Coronary artery (tissue), 2 donors: ENCODE data around the gene DLST.
A peak's percentile ranks its signal among the peaks of the same experiment; 100 is the strongest.

ENCODE experiments used
- DNase-seq: peaks from one replicate; pipeline ENCODE4 v3.0.0-alpha.2; 2017; ENCODE audit warnings: low spot score
- H3K27ac ChIP-seq, 2 donors: fragments of 200-600 bp; sonication (generic); one replicate each; pipeline ENCODE4 v1.5.1; 2016 to 2019
- H3K4me3 ChIP-seq: fragments of 200-600 bp; sonication (generic); 2 replicates; pipeline ENCODE4 v1.5.1; 2016; ENCODE audit warnings: mild to moderate bottlenecking, moderate library complexity
- TF ChIP-seq, protein P1 (sequence below): fragments of 200-600 bp; sonication (generic); IDR thresholded peaks from one replicate; pipeline ENCODE4 v1.5.1; 2019; ENCODE audit warnings: antibody characterized with exemption

DLST gene

DNA sequence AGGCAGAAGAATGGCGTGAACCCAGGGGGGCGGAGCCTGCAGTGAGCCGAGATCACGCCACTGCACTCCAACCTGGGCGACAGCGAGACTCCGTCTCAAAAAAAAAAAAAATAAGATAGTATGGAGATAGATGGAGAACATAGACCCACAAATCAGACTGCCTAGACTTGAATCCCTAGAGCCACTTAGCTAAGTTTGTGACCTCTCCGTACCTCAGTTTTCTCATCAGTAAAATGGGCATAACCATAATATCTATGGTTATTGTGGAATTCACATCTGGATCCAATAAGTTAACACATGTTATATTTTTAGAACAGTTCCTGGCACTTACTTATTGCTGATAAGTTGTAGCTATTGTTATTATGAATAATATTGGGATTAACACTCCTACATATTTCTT lies 13.0 kb upstream of the DLST start:
- no peak for DNase-seq
- TF ChIP-seq, protein P1, sequence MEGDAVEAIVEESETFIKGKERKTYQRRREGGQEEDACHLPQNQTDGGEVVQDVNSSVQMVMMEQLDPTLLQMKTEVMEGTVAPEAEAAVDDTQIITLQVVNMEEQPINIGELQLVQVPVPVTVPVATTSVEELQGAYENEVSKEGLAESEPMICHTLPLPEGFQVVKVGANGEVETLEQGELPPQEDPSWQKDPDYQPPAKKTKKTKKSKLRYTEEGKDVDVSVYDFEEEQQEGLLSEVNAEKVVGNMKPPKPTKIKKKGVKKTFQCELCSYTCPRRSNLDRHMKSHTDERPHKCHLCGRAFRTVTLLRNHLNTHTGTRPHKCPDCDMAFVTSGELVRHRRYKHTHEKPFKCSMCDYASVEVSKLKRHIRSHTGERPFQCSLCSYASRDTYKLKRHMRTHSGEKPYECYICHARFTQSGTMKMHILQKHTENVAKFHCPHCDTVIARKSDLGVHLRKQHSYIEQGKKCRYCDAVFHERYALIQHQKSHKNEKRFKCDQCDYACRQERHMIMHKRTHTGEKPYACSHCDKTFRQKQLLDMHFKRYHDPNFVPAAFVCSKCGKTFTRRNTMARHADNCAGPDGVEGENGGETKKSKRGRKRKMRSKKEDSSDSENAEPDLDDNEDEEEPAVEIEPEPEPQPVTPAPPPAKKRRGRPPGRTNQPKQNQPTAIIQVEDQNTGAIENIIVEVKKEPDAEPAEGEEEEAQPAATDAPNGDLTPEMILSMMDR: no peak
- no peak overlapping the region for H3K27ac ChIP-seq
- H3K4me3 ChIP-seq: no peak overlapping the region

DNA sequence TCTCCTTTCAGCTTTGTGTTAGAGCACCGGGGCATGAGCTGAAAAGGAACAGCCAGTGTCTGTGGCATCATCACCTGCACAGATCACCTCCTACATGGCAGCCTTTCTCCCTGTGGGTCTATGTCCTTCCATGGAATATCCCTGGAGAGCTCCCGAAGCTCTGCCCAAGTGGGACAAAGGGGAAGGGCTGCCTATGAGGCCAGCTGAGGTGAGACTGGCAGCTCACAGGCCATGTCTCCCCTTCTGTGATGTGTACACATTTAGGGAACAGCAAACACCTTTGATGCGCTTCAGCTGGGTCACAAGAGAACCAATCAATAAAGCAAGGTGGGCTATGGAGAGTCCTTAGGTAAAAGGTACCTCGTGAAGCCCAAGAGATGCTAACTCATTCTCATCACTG lies 9.9 kb upstream of the DLST start:
- DNase-seq: no peak

DNA sequence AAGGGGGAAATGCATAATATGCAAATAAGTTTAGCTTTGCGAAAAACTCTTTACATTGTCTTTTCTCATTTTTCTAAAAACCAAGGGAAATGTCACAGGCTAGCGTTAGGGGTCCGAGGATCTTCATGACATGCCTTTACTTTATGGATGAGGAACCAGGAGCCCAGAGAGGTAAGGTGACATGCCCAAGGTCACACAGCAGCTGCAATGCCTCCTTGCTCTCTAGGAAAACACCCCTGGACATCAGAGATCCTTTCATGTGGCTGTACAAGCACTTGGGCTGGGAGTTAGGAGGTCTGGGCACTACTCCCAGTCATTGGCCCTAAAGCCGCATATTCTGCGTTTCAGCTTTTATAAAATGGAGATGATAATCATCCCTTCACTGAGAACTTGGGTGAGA lies 6.5 kb upstream of the DLST start:
- TF ChIP-seq, protein P1: no peak
- DNase-seq: no peak
- no peak overlapping the region for H3K4me3 ChIP-seq
- H3K27ac ChIP-seq: no peak overlapping the region

More for the DNA sequence above, 9.9 kb upstream of the DLST start:
- TF ChIP-seq, protein P1: no peak
- no peak overlapping the region for H3K27ac ChIP-seq
- H3K4me3 ChIP-seq: no peak overlapping the region

DNA sequence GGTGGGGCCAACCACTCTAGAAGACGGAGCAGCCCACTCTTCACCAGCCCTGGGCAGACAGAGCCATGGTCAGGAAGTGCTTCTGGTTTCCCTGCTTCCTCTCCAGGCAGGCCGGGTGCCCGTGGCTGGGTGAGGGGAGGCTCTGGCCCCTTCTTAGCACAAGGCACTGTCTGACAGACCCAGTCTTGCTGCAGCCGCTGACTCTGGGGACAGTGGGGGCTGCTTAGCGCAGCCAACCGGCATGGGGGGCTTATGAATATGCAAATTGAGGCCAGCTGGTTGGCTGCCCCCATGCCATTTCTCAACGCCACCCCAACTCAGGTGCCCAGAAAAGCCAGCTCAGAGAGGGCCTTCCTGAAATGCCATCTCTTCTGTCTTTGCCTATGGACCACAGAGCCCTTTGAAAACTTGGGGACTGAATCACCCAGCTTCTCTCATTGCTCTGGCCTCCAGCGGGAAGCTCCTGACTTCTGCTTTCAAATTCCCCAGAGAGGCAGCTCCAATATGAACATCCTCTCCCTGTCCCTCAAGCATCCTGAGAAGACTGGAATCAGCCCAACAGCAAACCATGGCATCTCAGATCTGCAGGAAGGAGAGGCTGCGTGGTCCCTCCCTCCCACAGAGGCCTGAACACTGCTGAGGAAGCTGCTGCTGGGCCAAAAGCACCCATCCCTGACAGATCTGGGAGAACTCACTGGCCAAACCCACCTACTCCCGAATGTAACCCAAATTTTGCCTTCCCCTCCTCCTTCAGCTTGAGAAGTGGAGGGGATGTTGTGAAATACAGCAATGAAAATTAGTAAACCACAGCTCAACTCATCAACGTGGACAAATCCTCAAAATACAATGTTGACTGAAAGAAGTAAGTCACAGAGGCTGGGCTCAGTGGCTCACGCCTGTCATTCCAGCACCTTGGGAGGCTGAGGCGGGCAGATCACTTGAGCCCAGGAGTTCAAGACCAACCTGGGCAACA lies 5.5 kb upstream of the DLST start, which contains the start of gene PROX2:
PROX2 (minus strand) TSS at position 205 of the 973 bp plus-strand sequence. CDS start 12,311 bp downstream, outside the sequence.
- DNase-seq: no peak
- no peak within 1 kb of the TSS for H3K27ac ChIP-seq
- H3K4me3 ChIP-seq: no peak within 1 kb of the TSS
- TF ChIP-seq, protein P1: no peak

DNA sequence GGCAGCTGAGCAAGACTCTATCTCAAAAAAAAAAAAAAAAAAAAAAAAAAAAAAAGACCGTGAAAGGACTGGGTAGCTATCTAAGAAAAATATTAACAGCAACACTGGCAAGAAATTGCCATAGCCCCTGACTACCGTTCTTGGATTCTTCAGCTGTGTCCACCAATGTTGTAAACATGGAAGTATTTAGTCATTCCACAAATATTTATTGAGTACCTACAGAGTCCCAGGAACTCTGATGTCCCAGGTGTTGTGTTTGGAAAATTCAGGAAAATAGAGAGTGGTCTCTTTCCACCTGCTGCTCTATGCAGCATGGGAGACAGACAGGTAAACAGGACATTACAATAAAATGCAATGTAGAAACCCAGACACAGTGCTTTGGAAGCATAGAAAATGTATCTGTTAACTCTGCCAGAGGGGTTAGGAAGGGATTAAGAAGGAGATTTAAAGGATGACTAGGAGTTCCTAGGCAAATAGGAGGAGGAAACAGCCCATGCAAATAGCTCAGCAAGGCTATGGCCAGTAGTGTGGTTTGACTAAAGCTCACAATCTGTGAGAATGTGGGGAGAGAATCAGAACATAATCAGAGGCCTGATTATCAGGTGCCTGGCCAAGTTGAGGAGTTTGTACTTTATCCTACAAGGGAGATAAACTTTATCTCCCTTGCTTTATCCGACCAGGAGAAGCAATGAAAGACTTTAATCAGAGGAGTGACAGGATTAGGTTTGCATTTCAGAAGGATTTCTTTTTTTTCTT lies 2.1 kb upstream of the DLST start:
- H3K4me3 ChIP-seq: no peak overlapping the region
- TF ChIP-seq, protein P1: no peak
- H3K27ac ChIP-seq: no peak overlapping the region
- DNase-seq: no peak

DNA sequence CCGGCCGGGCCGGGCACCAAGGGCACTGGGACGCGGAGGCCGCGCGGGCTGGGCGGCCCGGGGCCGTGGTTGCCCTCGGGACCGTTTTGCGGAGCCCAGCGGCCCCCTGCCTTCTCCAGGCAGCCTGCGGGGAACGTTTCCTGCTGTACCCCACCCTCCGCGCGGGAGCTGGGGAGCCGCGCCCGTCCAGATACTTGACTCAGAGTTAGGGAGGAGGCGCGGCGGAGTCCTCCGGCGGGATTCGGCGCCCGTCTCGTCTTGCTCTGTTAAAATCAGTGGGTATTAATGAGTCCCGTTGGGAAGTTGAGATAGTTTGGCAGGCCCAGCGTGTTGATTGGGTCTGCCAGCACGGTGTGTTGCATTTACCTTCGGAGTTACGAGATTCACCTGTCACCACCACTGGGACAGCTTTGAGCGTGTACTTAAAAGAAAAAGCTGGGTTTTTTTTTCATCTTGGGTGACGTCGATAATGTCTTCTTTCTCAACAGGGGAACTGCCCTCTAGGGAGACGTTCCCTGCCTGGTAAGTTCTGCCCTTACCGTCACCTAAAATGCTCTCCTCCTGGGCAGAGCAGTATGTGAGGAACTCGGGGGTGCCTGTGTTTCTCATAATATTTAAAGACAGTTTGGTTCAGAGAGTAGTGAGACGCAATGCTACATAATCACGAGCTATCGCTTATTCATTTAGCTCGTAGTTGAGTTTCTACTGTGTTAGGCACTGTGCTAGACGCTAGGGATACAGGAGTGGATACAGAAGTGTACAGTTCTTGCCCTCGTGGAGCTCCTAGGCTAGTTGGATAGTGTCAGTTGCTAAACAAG lies 596 bp downstream of the DLST start:
- H3K27ac ChIP-seq: peak overlapping the region; percentile 97 to 98
- DNase-seq: no peak
- H3K4me3 ChIP-seq: peak overlapping the region; percentile 92
- TF ChIP-seq, protein P1: no peak
